ENCODE data around the gene MAGEA9.
"Not testable (repeated sequence)": the region's sequence is repeated elsewhere in the genome, so short reads cannot be mapped to it uniquely, and the experiment has no call there.

The MAGEA9 gene, protein sequence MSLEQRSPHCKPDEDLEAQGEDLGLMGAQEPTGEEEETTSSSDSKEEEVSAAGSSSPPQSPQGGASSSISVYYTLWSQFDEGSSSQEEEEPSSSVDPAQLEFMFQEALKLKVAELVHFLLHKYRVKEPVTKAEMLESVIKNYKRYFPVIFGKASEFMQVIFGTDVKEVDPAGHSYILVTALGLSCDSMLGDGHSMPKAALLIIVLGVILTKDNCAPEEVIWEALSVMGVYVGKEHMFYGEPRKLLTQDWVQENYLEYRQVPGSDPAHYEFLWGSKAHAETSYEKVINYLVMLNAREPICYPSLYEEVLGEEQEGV

DNA sequence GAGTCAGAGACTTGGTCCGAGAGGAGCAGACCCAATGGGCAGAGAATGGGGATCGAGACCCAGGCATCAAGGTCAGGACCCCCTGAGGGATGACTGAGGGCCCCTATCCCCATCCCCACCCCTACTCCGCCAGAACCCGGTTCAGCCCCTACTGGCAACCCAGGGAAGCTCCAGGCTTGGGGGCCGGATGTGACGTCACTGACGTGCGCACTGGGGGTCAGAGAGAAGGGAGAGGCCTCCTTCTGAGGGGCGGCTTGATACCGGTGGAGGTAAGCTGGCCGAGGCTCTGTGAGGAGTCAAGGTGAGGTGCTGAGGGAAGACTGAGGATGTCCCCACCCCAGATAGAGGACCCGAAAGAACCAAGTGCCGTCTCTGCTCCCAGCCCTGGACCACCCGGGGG lies at the start of gene MAGEA9:
TSS of gene MAGEA9 (plus strand) at position 204 of the 400 bp plus-strand sequence. CDS start 4,281 bp downstream, outside the sequence.
- DNase-seq = not testable (repeated sequence)

DNA sequence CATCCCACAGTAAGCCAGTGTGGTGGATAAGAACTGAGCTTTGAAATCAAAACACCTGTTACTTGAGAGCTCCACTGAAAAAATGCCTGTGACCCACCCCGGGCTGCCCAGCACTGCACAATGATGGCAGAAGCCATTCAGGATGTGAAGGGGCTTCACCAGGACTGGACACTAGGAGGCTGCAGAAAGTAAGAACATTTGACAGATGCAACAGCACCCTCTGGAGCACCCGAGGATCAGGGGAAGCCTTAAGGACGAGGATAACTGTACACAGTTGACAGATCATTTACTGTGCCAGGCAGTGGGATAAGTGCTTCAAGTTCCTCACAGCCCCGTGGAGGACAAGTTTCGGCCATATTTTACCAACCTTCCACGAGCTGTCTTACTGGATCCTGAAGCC lies 39.5 kb upstream of the MAGEA9 start:
- DNase-seq = not testable (repeated sequence)

DNA sequence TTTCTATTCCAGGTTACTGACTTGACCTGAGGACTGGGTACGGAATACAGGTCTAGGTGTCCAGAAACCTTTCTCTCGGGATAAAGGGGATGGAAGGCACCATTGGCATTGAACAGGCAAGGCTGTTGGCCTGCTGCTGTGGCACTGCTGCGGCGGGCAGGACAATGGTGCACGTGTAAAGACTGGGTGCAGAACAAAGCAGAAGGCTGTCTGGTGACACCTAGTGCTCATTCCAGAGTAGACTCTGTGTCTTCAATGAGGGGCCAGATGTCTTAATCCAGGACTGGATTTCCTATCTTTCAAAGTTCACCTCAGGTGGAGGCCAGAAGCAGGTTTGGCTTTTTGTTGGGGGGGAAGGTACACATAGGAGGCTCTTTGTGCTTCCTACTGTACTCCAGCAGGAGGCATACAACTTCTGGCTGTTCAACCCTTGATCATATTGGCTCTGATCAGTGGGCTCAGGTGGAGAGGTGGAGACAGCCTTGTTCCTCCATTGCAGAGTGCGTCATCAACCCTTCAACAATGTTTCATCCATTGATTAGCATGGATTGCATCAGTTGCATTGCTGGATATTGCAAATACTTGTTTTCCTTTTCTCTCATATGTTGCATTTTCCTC lies 35.2 kb upstream of the MAGEA9 start:
- not testable (repeated sequence) for DNase-seq

DNA sequence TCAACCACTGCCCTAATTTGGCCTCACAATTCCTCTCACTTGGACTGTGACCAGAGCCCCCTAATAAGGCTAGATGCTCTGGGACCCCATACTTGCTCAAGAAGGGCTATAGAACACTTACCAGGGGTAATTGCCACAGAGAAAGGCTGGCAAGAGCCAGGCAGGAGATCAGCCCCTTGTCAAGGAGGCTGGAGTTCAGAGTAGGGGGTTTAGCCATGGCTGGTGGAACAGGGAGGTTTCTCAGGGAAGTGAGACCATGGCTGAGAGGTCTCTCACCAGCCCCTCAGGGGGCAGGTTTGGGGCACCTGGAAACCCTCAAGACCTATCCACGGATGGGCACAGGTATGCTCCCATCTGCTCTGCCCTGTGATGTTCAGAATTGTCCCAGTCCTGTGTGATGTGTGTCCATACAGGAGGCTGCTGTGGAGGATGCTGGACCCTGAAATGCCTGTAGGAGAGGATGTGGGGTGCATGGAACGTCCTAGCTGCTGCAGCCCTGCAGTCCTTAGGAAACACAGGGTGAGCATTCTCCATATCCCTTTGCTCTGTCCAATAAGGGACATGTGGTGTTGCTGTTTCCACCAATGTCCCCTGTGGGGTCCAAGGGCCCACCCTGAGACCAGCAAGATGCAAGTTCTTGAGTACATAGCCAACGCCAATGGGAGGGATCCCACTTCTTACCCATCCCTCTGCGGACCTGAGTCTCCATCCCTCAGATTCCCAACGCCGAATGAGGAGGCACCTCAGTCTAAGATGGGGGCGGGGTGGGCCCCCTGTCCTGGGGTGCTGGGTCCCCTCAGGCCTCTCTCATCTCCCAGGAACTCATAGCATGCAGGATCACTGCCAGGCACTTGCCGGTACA lies 24.3 kb upstream of the MAGEA9 start:
- no peak for DNase-seq

DNA sequence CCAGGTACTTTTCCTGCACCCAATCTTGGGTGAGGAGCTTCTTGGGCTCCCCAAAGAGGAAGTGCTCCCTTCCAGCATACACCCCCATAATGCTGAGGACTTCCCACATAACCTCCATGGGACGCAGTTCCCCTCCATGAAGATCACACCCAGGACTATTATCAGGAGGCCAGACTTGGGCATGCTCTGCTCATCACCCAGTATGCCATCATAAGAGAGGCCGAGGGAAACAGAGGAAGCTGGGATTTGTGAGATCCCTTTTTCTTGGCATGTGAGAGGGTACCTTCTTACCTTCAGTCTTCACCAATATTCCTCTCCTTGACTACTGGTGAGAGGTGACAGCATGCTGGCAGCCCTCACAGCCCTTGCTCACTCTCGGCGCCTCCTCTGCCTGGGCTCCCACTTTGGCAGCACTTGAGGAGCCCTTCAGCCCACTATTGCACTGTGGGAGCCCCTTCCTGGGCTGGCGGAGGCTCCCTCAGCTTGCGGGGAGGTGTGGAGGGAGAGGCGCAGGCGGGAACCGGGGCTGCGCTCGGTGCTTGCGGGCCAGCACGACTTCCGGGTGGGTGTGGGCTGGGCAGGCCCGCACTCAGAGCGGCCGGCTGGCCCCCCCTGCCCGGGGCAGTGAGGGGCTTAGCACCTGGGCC lies 23.5 kb upstream of the MAGEA9 start:
- no peak for DNase-seq

DNA sequence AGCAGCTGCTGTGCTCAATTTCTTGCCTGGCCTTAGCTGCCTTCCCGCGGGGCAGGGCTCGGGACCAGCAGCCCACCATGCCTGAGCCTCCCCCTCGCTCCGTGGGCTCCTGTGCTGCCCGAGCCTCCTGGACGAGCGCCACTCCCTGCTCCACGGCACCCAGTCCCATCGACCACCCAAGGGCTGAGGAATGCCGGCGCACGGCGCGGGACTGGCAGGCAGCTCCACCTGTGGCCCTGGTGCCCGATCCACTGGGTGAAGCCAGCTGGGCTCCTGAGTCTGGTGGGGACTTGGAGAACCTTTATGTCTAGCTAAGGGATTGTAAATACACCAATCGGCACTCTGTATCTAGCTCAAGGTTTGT lies 23.0 kb upstream of the MAGEA9 start:
- not testable (repeated sequence) for DNase-seq

DNA sequence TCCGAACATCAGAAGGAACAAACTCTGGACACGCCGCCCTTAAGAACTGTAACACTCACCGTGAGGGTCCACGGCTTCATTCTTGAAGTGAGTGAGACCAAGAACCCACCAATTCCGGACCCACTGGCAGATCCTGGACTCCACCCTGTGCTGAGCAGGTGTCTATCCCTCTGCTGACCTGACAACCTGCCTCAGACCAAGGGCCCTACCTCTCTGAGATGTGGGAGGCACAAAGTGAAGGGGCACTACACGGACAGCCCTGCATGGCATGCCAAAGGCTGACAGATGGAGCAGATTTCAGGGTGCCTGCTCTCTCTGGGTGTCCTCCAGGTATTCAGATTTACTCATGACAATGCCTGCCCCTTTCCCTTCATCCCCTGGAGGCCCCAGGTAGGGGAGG lies 21.9 kb upstream of the MAGEA9 start:
- no peak for DNase-seq

DNA sequence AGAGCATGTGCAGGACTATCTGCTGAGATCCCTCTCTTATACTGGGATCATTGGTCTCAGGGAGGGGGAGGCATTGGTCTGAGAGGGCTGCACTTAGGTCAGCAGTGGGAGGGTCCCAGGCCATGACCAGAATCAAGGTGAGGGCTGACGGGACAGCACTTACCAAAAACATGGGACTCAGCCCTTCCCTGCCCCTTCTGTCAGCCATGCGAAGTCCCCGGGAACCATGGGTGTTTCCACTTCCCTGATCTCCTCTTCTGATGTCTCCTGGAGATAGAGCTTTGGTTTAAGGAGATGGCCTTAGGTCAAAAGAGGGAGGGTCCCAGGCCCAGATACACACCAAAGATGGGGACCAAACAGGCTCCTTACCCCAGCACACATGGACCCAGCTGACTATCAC lies 20.8 kb upstream of the MAGEA9 start:
- DNase-seq = no peak

DNA sequence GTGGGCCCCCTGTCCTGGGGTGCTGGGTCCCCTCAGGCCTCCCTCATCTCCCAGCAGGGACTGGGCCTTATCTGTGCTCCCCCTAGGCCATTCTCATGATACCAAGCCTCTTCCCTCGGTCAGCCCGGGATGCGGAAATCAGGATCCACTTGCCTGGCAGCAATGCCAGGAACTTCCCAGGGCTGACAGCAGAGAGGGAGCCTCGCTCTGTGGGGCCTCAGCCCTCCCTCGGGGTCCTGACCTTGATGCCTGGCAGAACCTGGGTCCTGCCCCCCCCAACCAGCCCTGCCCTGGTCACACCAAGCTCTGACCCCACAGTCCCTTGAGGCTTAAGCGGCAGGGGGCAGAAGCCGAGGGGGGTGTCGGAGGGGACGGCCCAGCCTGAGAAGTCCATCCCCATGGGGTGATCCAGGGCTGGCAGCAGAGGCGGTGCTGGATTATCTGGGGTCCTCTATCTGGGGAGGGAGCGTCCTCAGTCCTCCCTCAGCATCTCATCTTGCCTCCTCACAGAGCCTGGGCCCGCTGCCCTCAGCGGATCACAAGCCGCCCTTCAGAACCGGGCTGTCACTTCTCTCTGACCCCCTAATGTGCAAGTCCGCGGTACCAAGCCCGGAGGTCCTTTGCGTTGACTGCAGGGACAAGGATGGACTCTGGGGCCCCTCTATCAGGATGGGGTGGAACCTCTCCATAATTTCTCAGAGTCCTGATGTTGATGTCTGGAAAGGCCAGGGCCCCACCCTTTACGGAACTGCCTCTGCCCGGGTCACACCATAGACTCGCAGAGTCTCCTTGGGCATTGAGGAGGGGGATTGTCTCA lies 19.7 kb upstream of the MAGEA9 start:
- not testable (repeated sequence) for DNase-seq

DNA sequence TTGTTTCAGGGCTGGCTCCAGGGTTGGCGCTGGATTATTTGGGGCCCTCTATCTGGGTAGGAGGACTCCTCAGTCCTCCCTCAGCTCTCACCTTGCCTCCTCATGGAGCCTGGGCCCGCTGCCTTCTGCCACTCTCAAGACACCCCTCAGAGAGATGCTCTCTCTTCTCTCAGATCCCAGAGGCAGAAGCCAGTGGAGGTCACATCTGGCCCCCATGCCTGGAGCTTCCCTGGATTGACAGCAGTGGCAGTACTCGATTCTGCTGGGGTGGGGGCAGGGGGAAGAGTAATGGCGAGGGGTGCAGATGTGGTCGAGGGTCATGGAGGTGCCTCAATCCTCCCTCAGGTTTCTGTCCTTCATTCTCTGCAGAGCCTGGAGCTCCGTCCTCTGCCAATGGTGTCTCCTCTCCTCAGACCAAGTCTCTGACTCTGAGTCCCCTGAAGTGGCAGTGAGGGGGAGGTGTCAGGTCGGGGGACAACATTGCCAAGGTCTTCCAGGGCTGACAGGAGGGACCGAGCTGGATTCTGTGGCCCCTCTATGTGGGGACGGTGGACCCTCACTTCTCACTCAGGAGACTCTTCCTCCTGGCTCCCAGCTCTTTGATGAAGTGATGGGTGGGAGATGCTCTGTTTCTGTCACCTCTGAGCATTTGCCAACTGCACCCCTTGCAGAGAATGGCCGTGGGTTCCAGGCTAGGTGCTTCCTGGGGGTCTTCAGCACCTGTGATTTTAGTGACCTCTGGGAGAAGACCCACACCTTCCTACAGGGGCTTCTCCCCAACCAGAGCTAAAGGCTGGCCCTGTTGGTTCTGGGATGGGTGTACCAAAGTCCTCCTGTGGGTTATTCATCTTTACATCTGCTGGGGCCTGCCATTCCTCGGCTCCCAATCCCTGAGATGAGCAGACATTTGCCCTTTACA lies 18.8 kb upstream of the MAGEA9 start:
- no peak for DNase-seq

DNA sequence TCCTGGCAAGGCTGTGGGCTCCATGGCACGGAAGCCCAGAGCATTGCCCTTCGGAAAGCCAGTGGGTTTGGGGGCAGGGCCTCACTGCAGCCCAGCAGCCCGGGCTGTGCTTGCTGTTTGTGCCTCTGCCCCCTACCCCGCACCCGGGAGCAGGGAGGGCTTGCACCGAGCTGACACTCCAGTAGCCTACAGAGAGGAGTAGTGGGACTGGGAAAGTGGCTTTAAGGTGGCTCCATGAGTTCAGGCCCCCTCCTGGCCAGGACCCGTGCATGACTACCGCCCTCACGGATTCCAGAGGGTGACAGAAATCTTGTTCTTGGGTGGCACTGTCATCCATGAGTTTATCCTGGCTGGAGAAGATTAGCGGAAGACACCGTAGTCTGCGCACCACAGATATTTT lies 11.4 kb upstream of the MAGEA9 start:
- not testable (repeated sequence) for DNase-seq

DNA sequence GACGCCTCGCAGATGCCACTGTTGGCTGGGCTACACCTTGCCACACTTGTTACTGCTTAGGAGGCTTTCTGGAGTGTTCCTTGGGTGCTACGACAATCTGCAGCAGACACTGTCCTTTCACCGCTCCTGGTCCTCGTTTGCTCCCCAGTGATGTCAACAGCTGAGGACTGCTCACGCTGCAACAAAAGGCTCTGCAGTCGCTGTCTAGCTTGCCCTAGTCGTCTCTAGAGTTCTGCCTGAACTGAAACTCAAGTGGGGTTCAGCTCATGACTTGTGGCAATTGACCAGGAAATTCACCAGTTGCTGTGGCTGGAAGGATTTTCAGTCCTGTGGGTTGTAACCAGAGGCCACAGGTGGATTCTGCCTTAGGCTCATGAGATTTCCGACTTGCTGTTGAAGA lies 8.7 kb upstream of the MAGEA9 start:
- DNase-seq = not testable (repeated sequence)

DNA sequence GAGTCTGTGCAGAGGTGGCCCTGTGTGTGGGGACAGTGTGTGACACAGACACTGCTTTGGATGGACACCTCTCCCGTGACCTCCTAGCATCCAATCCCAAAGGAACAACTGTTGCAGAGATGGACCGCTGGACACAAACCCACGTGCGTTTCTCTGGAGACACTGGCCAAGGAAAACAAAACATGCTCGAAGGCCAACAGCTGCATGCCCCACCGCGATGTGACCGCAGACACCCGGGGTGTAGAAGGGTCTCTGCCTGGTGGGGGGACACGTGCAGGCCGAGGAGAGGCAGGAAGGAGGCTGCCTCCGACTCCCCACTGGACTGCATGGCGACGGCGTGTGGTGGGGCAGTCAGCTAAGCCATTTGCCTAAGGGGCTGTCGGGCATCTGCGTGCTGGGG lies 8.0 kb upstream of the MAGEA9 start, which contains the start of gene HSFX1:
TSS of gene HSFX1 (plus strand) at position 301 of the 400 bp plus-strand sequence. CDS start 614 bp downstream, outside the sequence.
- not testable (repeated sequence) for DNase-seq

DNA sequence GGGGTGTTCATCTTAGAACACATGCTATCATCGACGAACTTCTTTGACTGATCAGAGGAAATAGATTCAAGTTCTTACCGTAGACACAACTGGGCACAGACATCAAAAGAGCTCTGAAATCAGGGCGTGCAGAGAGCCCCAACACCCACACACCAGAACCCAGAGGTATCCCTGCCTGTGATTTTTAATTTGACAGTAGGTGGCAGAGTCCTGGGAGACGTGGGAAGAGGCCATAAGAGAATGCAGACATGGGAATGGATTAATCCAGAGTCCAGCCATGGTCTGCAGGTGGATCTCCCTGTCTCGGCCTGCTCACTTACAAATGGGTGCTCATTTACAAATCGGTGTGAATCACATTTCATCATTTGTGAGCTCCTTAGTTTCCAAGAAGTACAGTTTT lies 3.7 kb upstream of the MAGEA9 start:
- DNase-seq = not testable (repeated sequence)

DNA sequence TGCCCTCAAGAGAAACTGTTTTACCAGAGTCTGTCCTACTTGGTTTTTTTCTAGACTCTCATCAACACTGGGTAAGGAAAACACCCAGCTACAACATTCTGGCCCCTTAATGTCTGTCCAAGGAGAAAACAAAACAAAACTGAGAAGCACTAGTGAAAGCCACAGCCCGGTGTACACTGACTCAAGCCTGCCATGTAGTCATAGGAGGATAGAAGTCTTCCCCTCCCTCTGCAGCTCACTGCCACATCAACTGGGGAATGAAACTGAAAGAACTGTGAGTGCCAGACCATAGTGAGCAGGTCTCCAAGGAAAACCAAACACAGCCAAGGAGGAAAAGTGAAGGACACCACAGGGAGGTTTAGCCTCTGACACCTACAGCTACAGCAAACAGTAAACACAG lies 13.8 kb downstream of the MAGEA9 start:
- not testable (repeated sequence) for DNase-seq

DNA sequence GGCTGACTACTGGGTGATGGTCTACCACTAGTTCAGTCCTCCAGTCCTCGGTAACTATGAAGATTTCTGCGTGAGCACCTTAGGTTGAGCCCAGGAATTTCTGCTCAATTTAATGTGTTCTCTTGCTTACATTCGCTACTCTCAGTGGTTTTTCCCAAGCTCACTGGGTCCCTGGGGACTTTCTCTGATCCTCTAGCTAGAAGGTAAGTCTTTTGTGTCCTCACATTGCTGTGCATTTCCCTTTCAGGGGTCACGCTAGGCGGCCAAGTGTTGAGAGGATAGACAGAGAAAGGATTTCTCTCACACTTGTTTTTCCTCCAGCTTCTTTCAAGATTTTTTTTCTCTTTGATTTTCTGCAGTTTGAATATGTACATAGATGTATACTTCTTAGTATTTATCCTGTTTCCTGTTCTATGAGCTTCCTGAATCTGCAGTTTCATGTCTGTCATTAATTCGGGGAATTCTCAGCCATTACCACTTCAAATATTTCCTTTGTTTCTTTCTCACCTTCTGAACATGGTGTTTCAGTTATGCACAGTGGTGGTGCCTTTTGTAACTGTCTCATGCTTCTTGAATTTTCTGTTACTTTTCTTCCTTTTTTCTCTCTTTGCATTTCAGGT lies 17.5 kb downstream of the MAGEA9 start:
- no peak for DNase-seq

DNA sequence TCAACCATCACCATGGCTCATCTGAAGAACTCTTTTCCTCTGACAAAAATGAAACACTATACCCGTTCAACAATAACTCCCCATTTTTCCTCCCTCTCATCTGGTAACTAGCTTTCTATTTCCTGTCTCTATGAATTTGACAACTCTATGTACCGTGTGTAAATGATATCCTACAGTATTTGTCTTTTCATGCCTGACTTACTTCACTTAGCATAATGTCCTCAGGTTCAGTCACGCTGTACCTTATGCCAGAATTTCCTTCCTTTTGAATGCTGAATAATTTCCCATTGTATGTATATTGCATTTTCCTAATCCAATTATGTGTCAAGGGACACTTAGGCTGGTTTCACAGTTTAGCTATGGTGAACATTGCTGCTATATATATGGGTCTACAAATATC lies 18.2 kb downstream of the MAGEA9 start:
- DNase-seq = no peak

DNA sequence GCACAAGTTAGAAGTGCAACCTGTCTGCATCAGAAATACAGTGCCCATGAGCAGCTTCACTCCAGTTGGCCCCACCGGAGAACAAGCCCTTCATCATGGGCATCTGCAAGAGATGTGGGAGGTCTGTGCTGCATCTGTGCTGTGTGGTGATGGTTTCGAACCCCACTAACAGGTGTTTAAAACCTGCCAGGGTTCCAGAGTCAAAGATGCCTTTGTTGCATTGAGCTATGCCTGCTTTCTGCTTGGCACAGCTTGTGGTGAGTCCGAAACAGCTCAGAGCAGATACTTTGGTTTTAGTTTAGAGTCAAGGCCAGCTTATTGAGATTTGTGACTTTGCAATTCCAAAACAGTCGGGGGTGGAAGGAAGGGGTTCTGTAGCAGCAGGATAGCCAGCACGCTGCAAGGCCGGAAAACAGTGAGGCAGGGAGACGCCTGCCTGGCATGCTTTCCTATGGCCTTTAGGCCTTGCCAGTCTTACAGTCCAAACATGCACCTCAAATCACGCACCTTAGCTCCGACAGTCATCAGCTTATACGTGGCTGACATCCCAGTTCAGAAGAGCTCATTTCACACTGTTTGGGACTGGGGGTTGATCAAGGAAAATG lies 21.8 kb downstream of the MAGEA9 start:
- DNase-seq = no peak

DNA sequence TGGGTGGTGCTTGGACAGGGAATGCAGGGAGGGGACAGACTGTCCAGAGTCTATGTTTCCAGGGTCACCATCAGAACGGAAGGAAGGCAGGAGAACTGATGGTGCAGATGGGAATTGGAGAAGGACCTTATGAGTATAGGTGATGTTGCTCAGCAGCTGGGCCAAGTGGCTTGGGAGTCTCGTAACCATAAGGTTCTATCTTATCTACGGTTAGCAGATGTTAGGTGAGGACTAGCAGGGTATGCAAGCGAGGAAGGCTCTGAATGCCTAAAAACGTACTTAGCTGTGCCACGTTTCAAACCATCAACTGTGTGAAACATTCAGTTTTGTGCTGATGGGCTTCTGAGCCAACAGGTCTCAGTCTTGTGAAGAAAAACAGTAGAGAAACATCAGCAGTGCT lies 22.4 kb downstream of the MAGEA9 start:
- no peak for DNase-seq

Data from femur (tissue), 1 donor.